CD14-positive monocyte (primary cell): Measurements from ENCODE around the gene MRGPRX1. TPM values are rescaled to one million over a fixed set of nuclear protein-coding genes. Genes with fewer than 3 reads are reported as not detected.
"Not testable (repeated sequence)": the region's sequence is repeated elsewhere in the genome, so short reads cannot be mapped to it uniquely, and the experiment has no call there.

Experiments
- DNase-seq, 3 donors: peaks; one replicate each; pipeline ENCODE4 v3.0.0-alpha.2; 2011 to 2022
- H2AFZ ChIP-seq: 2 replicates; pipeline ENCODE4 v1.6.0; 2012; ENCODE audit warnings: mild to moderate bottlenecking, low read depth, low read length, inconsistent platforms; ENCODE audit not compliant: insufficient read depth, poor library complexity, severe bottlenecking
- H3K27ac ChIP-seq, 2 donors: 1 replicate in 1 of 2; 2 replicates in 1 of 2; pipeline ENCODE4 v1.5.1; 2012 to 2013; ENCODE audit warnings: low read length in 2 of 2, control low read depth in 1 of 2, inconsistent platforms in 1 of 2, low read depth in 1 of 2, mild to moderate bottlenecking in 1 of 2
- H3K27me3 ChIP-seq, 2 donors: one replicate each; pipeline versions ENCODE4 v1.6.0 to v1.6.1; 2011 to 2013; ENCODE audit warnings: low read length in 2 of 2; ENCODE audit not compliant: control insufficient read depth in 2 of 2, insufficient read depth in 2 of 2
- H3K36me3 ChIP-seq, 2 donors: replicated peaks in 1 of 2; 1 replicate in 1 of 2; 2 replicates in 1 of 2; pipeline versions ENCODE4 v1.5.1 to v1.6.1; 2012 to 2013; ENCODE audit warnings: low read length in 2 of 2, control low read depth in 1 of 2, inconsistent platforms in 1 of 2, mild to moderate bottlenecking in 1 of 2; ENCODE audit not compliant: insufficient read depth in 2 of 2, control insufficient read depth in 1 of 2
- H3K4me1 ChIP-seq, 2 donors: 1 replicate in 1 of 2; 2 replicates in 1 of 2; pipeline versions ENCODE4 v1.5.1 to v1.6.1; 2012 to 2013; ENCODE audit warnings: low read length in 2 of 2, control low read depth in 1 of 2, inconsistent platforms in 1 of 2, mild to moderate bottlenecking in 1 of 2, moderate library complexity in 1 of 2; ENCODE audit not compliant: insufficient read depth in 2 of 2, control insufficient read depth in 1 of 2
- H3K4me2 ChIP-seq: replicated peaks from 2 replicates; pipeline ENCODE3; 2012; ENCODE audit warnings: low read length, moderate library complexity, mild to moderate bottlenecking; ENCODE audit not compliant: poor library complexity, severe bottlenecking; ENCODE audit errors: extremely low read depth
- H3K4me3 ChIP-seq, 3 experiments: fragments of 200-600 bp in 1 of 3; sonication (generic) in 1 of 3; replicated peaks in 1 of 3; 1 replicate in 2 of 3; 2 replicates in 1 of 3; pipeline ENCODE4 v1.5.1; 2011 to 2013; ENCODE audit warnings: low read length in 3 of 3, mild to moderate bottlenecking in 3 of 3, control low read depth in 2 of 3, low read depth in 2 of 3, inconsistent platforms in 1 of 3, moderate library complexity in 1 of 3
- H3K79me2 ChIP-seq: 2 replicates; pipeline ENCODE4 v1.6.0; 2012; ENCODE audit warnings: mild to moderate bottlenecking, control low read depth, inconsistent platforms, low read length, moderate library complexity; ENCODE audit not compliant: insufficient read depth
- H3K9ac ChIP-seq: 2 replicates; pipeline ENCODE4 v1.6.0; 2017; ENCODE audit warnings: low read length, mild to moderate bottlenecking; ENCODE audit not compliant: insufficient read depth, poor library complexity, severe bottlenecking
- H3K9me3 ChIP-seq, 2 donors: replicated peaks in 1 of 2; 1 replicate in 1 of 2; 2 replicates in 1 of 2; pipeline versions ENCODE4 v1.5.1 to v1.6.1; 2012 to 2013; ENCODE audit warnings: low read length in 2 of 2, control low read depth in 1 of 2; ENCODE audit not compliant: control insufficient read depth in 1 of 2, insufficient read depth in 1 of 2
- H4K20me1 ChIP-seq: 2 replicates; pipeline ENCODE4 v1.6.0; 2012; ENCODE audit warnings: mild to moderate bottlenecking, low read length, control low read depth, moderate library complexity; ENCODE audit not compliant: insufficient read depth
- H3K27ac Mint-ChIP-seq, 7 donors: one replicate each; pipeline ENCODE4 v1.8.0; 2020; ENCODE audit warnings: mild to moderate bottlenecking in 7 of 7, mixed read lengths in 7 of 7, moderate library complexity in 6 of 7, inconsistent platforms in 2 of 7
- H3K27me3 Mint-ChIP-seq, 3 donors: one replicate each; pipeline ENCODE4 v1.8.0; 2021 to 2022; ENCODE audit warnings: low read depth in 3 of 3, mild to moderate bottlenecking in 3 of 3, mixed read lengths in 3 of 3, moderate library complexity in 3 of 3, inconsistent platforms in 1 of 3
- H3K36me3 Mint-ChIP-seq, 2 donors: one replicate each; pipeline ENCODE4 v1.8.0; 2020; ENCODE audit warnings: mixed read lengths in 2 of 2, inconsistent platforms in 1 of 2, mild to moderate bottlenecking in 1 of 2
- H3K4me1 Mint-ChIP-seq: one replicate; pipeline ENCODE4 v1.8.0; 2020; ENCODE audit warnings: mild to moderate bottlenecking, mixed read lengths
- H3K4me3 Mint-ChIP-seq, 2 donors: one replicate each; pipeline ENCODE4 v1.8.0; 2020; ENCODE audit warnings: mild to moderate bottlenecking in 2 of 2, mixed read lengths in 2 of 2, moderate library complexity in 1 of 2
- H3K9me3 Mint-ChIP-seq, 7 donors: one replicate each; pipeline ENCODE4 v1.8.0; 2020 to 2022; ENCODE audit warnings: mixed read lengths in 7 of 7, mild to moderate bottlenecking in 6 of 7, moderate library complexity in 6 of 7, inconsistent platforms in 2 of 7
- CTCF ChIP-seq: fragments of 200-600 bp; IDR thresholded peaks from one replicate; pipeline ENCODE4 v1.8.0; 2022; ENCODE audit warnings: antibody characterized with exemption, mild to moderate bottlenecking
- WGBS: methylation state at CpG from one replicate; pipeline ENCODE4 v1.1.5; 2013; ENCODE audit warnings: missing lambda C conversion rate; ENCODE audit not compliant: insufficient coverage; 5-methylcytosine and 5-hydroxymethylcytosine counted together
- intact Hi-C, 2 donors: fragments of 100-400 bp; cut with micrococcal nuclease; formaldehyde crosslinking; loops; one replicate each; pipeline versions ENCODE4 v1.15.0 to v1.15.1; 2023
- polyA plus RNA-seq, 3 donors: library from polyadenylated mRNA; depleted of rRNA in 1 of 3; unstranded in 2 of 3; stranded (reverse) in 1 of 3; fragments of 300-500 nt in 2 of 3; fragments of >200 nt in 1 of 3; fragmentation: Illumina TruSeq in 2 of 3; gene quantifications; 1 replicate in 2 of 3; 2 replicates in 1 of 3; pipeline ENCODE4 v1.2.3, GENCODE V29; 2012 to 2021

Gene MRGPRX1
- polyA plus RNA-seq, 3 donors: not detected

- intact Hi-C loops: no loop called here
Measured at GRCh38 chr11:18934195-18934814, 4.9 kb downstream of the MRGPRX1 start.

GRCh38 chr11:18927550-18928322 lies 11.5 kb downstream of the MRGPRX1 start:
- Histone ChIP-seq H3K9ac (no peak overlapping the region), H3K9me3 (no peaks in the 10 kb centered on the region), H3K27ac (no peak overlapping the region), H3K4me2 (no peak overlapping the region), H3K36me3 (no peaks in the 10 kb centered on the region), H3K27me3 (no peaks in the 10 kb centered on the region), H3K79me2 (no peaks in the 10 kb centered on the region), H3K4me1 (no peaks in the 10 kb centered on the region), H2AFZ (no peak overlapping the region), H3K4me3 (no peak overlapping the region), H4K20me1 (no peaks in the 10 kb centered on the region)
- TF ChIP-seq CTCF: no peak
- intact Hi-C loops: no loop called here
- H3K27ac Mint-ChIP-seq: no peak overlapping the region
- no peaks in the 10 kb centered on the region for H3K4me1 Mint-ChIP-seq
- no peak overlapping the region for H3K4me3 Mint-ChIP-seq
- WGBS: 80% methylated on average over 1 of the region's 3 CpGs
- no peaks in the 10 kb centered on the region for H3K36me3 Mint-ChIP-seq
- peaks cover 0 to 2% (median 0%) of the 10 kb centered on the region in 7 donors for H3K9me3 Mint-ChIP-seq
- peaks cover 0 to 4% (median 0%) of the 10 kb centered on the region in 3 donors for H3K27me3 Mint-ChIP-seq
- DNase-seq: no peak

More at GRCh38 chr11:18934195-18934814, 4.9 kb downstream of the MRGPRX1 start:
- 68% methylated on average over 22 of the region's 22 CpGs for WGBS
- Mint-ChIP-seq H3K4me1 (no peaks in the 10 kb centered on the region), H3K9me3 (peaks cover 0 to 4% (median 0%) of the 10 kb centered on the region in 7 donors), H3K27me3 (peaks cover 0 to 1% (median 0%) of the 10 kb centered on the region in 3 donors), H3K36me3 (no peaks in the 10 kb centered on the region), H3K27ac (no peak overlapping the region), H3K4me3 (no peak overlapping the region)
- H3K9ac ChIP-seq: no peak overlapping the region
- H3K27ac ChIP-seq: no peak overlapping the region
- H3K27me3 ChIP-seq: no peaks in the 10 kb centered on the region
- H2AFZ ChIP-seq: no peak overlapping the region
- H3K36me3 ChIP-seq: no peaks in the 10 kb centered on the region
- H3K9me3 ChIP-seq: no peaks in the 10 kb centered on the region
- H3K4me3 ChIP-seq: no peak overlapping the region
- no peaks in the 10 kb centered on the region for H4K20me1 ChIP-seq
- H3K4me1 ChIP-seq: no peaks in the 10 kb centered on the region
- TF ChIP-seq CTCF: no peak
- H3K79me2 ChIP-seq: no peaks in the 10 kb centered on the region
- no peak overlapping the region for H3K4me2 ChIP-seq
- DNase-seq: no peak

GRCh38 chr11:18925426-18925825 lies 13.8 kb downstream of the MRGPRX1 start:
- H3K27me3 Mint-ChIP-seq, H3K79me2 ChIP-seq, H2AFZ ChIP-seq, H3K27me3 ChIP-seq, H3K4me1 Mint-ChIP-seq, H3K27ac Mint-ChIP-seq, H3K4me3 ChIP-seq, H4K20me1 ChIP-seq, H3K4me2 ChIP-seq, H3K36me3 Mint-ChIP-seq, H3K27ac ChIP-seq, intact Hi-C loops, H3K36me3 ChIP-seq, H3K4me1 ChIP-seq, H3K9me3 Mint-ChIP-seq, DNase-seq, H3K9me3 ChIP-seq, H3K9ac ChIP-seq, H3K4me3 Mint-ChIP-seq: not testable (repeated sequence)
- WGBS: no CpG with 5 or more reads among the region's 2 CpGs
